Measurements from ENCODE around the gene ZNF200.
A peak's percentile ranks its signal among the peaks of the same experiment; 100 is the strongest.
"Not testable (repeated sequence)": the region's sequence is repeated elsewhere in the genome, so short reads cannot be mapped to it uniquely, and the experiment has no call there.

ZNF200 gene

GRCh38 chr16:3234857-3235561 is at the start of gene ZNF200:
TSS of gene ZNF200 (minus strand) at chr16:3235158. CDS start at chr16:3233755, 1,403 bp downstream.
- DNase-seq (ENCODE audit: low spot score): peak; percentile 94

GRCh38 chr16:3283543-3284447 is 48.8 kb upstream of the ZNF200 start:
- DNase-seq (ENCODE audit: low spot score): no peak

- DNase-seq (ENCODE audit: low spot score): peak; percentile 92
These were observed 48.0 kb upstream of the ZNF200 start, which contains the start of gene ZNF263 for GRCh38 chr16:3282730-3283542. TSS of gene ZNF263 (plus strand) at chr16:3283491. CDS start at chr16:3283819, 328 bp downstream.

GRCh38 chr16:3282103-3282729 is 47.3 kb upstream of the ZNF200 start:
- DNase-seq (ENCODE audit: low spot score): peak; percentile 58

- DNase-seq (ENCODE audit: low spot score): no peak
These were observed 46.4 kb upstream of the ZNF200 start for GRCh38 chr16:3281222-3281820.

GRCh38 chr16:3276679-3277078 is 41.7 kb upstream of the ZNF200 start:
- DNase-seq (ENCODE audit: low spot score): no peak

GRCh38 chr16:3274947-3275346 is 40.0 kb upstream of the ZNF200 start:
- DNase-seq (ENCODE audit: low spot score): no peak

GRCh38 chr16:3274490-3274889 is 39.5 kb upstream of the ZNF200 start:
- DNase-seq (ENCODE audit: low spot score): no peak

GRCh38 chr16:3271281-3271680 is 36.3 kb upstream of the ZNF200 start:
- not testable (repeated sequence) for DNase-seq (ENCODE audit: low spot score)

- not testable (repeated sequence) for DNase-seq (ENCODE audit: low spot score)
These were observed 35.8 kb upstream of the ZNF200 start for GRCh38 chr16:3270718-3271117.

GRCh38 chr16:3268294-3268693 is 33.3 kb upstream of the ZNF200 start:
- DNase-seq (ENCODE audit: low spot score): no peak

- peak; percentile 62 for DNase-seq (ENCODE audit: low spot score)
These were observed 32.0 kb upstream of the ZNF200 start for GRCh38 chr16:3266873-3267537.

- DNase-seq (ENCODE audit: low spot score): peak; percentile 97
These were observed 29.4 kb upstream of the ZNF200 start for GRCh38 chr16:3264137-3265036.

- DNase-seq (ENCODE audit: low spot score): no peak
These were observed 27.6 kb upstream of the ZNF200 start for GRCh38 chr16:3262517-3262916.

- no peak for DNase-seq (ENCODE audit: low spot score)
These were observed 24.9 kb upstream of the ZNF200 start for GRCh38 chr16:3259836-3260235.

- DNase-seq (ENCODE audit: low spot score): no peak
These were observed 22.0 kb upstream of the ZNF200 start for GRCh38 chr16:3256866-3257465.

- no peak for DNase-seq (ENCODE audit: low spot score)
These were observed 21.3 kb upstream of the ZNF200 start, which contains the start of gene MEFV for GRCh38 chr16:3256146-3256865. TSS of gene MEFV (minus strand) at chr16:3256633. CDS start at chr16:3256587, 46 bp downstream.

GRCh38 chr16:3254309-3254708 is 19.4 kb upstream of the ZNF200 start:
- DNase-seq (ENCODE audit: low spot score): no peak
